Panc1 (cell line): ENCODE data around the gene CEP57. TPM values are rescaled to one million over a fixed set of nuclear protein-coding genes. Genes with fewer than 3 reads are reported as not detected.

Experiments used
- ATAC-seq: fragments of 200-7000 bp; cut with Tn5 transposase; 2 replicates; pipeline ENCODE4 v1.9.1; 2020; ENCODE audit warnings: mild to moderate bottlenecking, moderate library complexity
- BruUV-seq: library from RNA; stranded (reverse); fragments of 400-500 nt; replicated peaks from 2 replicates; lab custom pipeline; 2021; lab: Mats Ljungman, UMichigan
- CTCF ChIA-PET: fragments of 300-600 bp; sonication (Branson Sonifier 250); formaldehyde crosslinking; loops from one replicate; lab custom pipeline; 2022; ENCODE audit warnings: antibody characterized with exemption; lab: Charles Lee
- POLR2A ChIA-PET: fragments of 300-600 bp; sonication (Branson Sonifier 250); formaldehyde crosslinking; loops from one replicate; lab custom pipeline; 2022; ENCODE audit warnings: antibody characterized with exemption; lab: Charles Lee
- DNase-seq: peaks from one replicate; pipeline ENCODE4 v3.0.0-alpha.2; 2010; ENCODE audit warnings: low read depth, low spot score
- H3K27ac ChIP-seq: 2 replicates; pipeline ENCODE4 v1.5.1; 2011; ENCODE audit warnings: mild to moderate bottlenecking, low read length, inconsistent platforms
- H3K27me3 ChIP-seq: fragments of 200-500 bp; sonication (Bioruptor generic); 2 replicates; pipeline ENCODE4 v1.6.0; 2014; ENCODE audit warnings: low read length, inconsistent platforms; ENCODE audit not compliant: control insufficient read depth, insufficient read depth
- H3K36me3 ChIP-seq: fragments of 200-500 bp; sonication (Bioruptor generic); 2 replicates; pipeline ENCODE4 v1.5.1; 2014; ENCODE audit warnings: inconsistent platforms, mild to moderate bottlenecking, low read length, moderate library complexity; ENCODE audit not compliant: control insufficient read depth, insufficient read depth
- H3K4me1 ChIP-seq: 2 replicates; pipeline ENCODE4 v1.5.1; 2011; ENCODE audit warnings: inconsistent platforms, mild to moderate bottlenecking, low read length, moderate library complexity; ENCODE audit not compliant: control insufficient read depth, insufficient read depth
- H3K4me3 ChIP-seq, 2 experiments: 2 replicates each; pipeline ENCODE4 v1.5.1; 2011 to 2012; ENCODE audit warnings: low read depth in 2 of 2, low read length in 2 of 2, mild to moderate bottlenecking in 2 of 2, inconsistent platforms in 1 of 2, moderate library complexity in 1 of 2
- H3K9me3 ChIP-seq: fragments of 200-500 bp; sonication (Bioruptor generic); 2 replicates; pipeline ENCODE4 v1.5.1; 2014; ENCODE audit warnings: low read depth, mild to moderate bottlenecking, inconsistent platforms, low read length, moderate library complexity; ENCODE audit not compliant: control insufficient read depth, insufficient read depth
- CTCF ChIP-seq: fragments of 450-650 bp; IDR thresholded peaks from 2 replicates; pipeline ENCODE4 v1.5.1; 2017; ENCODE audit warnings: mild to moderate bottlenecking
- POLR2AphosphoS5 ChIP-seq: IDR thresholded peaks from 2 replicates; pipeline ENCODE4 v1.6.1; 2012; ENCODE audit warnings: mild to moderate bottlenecking, low read depth, low read length, moderate library complexity
- SIN3A ChIP-seq: IDR thresholded peaks from 2 replicates; pipeline ENCODE4 v1.6.1; 2012; ENCODE audit warnings: low read depth, mild to moderate bottlenecking, low read length, moderate library complexity, borderline replicate concordance; ENCODE audit not compliant: insufficient read depth
- TCF7L2 ChIP-seq: IDR thresholded peaks from 2 replicates; pipeline ENCODE4 v1.6.1; 2011; ENCODE audit warnings: mild to moderate bottlenecking, low read depth, low read length, inconsistent platforms
- in situ Hi-C: cut with HindIII; loops from 2 replicates; pipeline ENCODE4 v1.10.0; 2016; ENCODE audit warnings: low sequenced_read_pairs, low pct_unique_long_range_greater_than_20kb
- intact Hi-C: fragments of 100-400 bp; cut with micrococcal nuclease; formaldehyde crosslinking; loops from one replicate; pipeline ENCODE4 v1.10.0; 2022; ENCODE audit not compliant: unreplicated experiment
- total RNA-seq: library from RNA; stranded (reverse); gene quantifications from one replicate; pipeline ENCODE4 v1.2.1, GENCODE V29; 2021; ENCODE audit not compliant: unreplicated experiment
- TF ChIP-seq, protein P1 (sequence below), 2 experiments: IDR thresholded peaks; 2 replicates each; pipeline ENCODE4 v1.6.1; 2011 to 2012; ENCODE audit warnings: low read depth in 2 of 2, control low read depth in 1 of 2, low read length in 1 of 2, mild to moderate bottlenecking in 1 of 2, moderate library complexity in 1 of 2; ENCODE audit not compliant: insufficient read depth in 1 of 2

Gene CEP57
- total RNA-seq, 1 experiment from 2014 or later = 50.3 TPM

DNA sequence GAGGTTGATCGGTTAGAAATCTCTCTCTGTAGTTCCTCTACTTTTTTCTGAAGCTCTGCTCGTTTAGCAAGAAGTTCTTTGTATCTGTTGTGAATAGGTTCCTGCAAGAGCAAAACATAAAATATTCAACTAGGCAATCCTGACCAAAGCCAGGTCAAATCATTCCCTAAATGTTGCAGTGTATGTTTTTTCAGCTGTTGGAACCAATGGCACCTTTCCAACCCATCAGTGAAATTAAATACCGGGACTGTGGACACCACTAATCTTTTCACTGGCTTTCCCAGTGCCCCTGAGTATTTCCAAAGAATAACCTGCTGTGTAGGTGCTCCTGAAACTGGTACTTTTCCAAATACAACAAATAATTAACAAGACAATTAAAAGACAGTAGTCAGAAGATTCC is 45.1 kb downstream of the CEP57 start:
- CTCF ChIA-PET = interaction anchor here (0.6 to 1.9 kb wide), 5 partner anchors 114 to 559 kb away, joined by 3 to 20 read pairs (median 7); partner anchors contain the start of gene MAML2
- in situ Hi-C loops = no loop called here

GRCh38 chr11:95835768-95836488 is 45.6 kb downstream of the CEP57 start:
- peak; percentile 96 for ATAC-seq
- POLR2A ChIA-PET = no interaction called here

More for the DNA sequence above, 45.1 kb downstream of the CEP57 start:
- TF ChIP-seq TCF7L2 = no peak
- no peak for TF ChIP-seq POLR2AphosphoS5
- no peak for TF ChIP-seq SIN3A
- TF ChIP-seq, protein P1, sequence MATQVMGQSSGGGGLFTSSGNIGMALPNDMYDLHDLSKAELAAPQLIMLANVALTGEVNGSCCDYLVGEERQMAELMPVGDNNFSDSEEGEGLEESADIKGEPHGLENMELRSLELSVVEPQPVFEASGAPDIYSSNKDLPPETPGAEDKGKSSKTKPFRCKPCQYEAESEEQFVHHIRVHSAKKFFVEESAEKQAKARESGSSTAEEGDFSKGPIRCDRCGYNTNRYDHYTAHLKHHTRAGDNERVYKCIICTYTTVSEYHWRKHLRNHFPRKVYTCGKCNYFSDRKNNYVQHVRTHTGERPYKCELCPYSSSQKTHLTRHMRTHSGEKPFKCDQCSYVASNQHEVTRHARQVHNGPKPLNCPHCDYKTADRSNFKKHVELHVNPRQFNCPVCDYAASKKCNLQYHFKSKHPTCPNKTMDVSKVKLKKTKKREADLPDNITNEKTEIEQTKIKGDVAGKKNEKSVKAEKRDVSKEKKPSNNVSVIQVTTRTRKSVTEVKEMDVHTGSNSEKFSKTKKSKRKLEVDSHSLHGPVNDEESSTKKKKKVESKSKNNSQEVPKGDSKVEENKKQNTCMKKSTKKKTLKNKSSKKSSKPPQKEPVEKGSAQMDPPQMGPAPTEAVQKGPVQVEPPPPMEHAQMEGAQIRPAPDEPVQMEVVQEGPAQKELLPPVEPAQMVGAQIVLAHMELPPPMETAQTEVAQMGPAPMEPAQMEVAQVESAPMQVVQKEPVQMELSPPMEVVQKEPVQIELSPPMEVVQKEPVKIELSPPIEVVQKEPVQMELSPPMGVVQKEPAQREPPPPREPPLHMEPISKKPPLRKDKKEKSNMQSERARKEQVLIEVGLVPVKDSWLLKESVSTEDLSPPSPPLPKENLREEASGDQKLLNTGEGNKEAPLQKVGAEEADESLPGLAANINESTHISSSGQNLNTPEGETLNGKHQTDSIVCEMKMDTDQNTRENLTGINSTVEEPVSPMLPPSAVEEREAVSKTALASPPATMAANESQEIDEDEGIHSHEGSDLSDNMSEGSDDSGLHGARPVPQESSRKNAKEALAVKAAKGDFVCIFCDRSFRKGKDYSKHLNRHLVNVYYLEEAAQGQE (IDR thresholded peaks at IDR 0.05; ENCODE audit: insufficient read depth in 1 of 2, low read depth in 2 of 2, low read length in 1 of 2) = no peak
- TF ChIP-seq CTCF = no peak
- intact Hi-C loops = loop anchor here (5.0 to 10.0 kb wide), 2 partner anchors 507 to 559 kb away; partner anchors contain the start of genes JRKL and MAML2
- POLR2A ChIA-PET = no interaction called here
- DNase-seq = no peak
- Histone ChIP-seq H3K27ac (no peak overlapping the region), H3K4me3 (no peak overlapping the region), H3K9me3 (no peaks in the 10 kb centered on the region), H3K36me3 (peaks cover 55% of the 10 kb centered on the region), H3K27me3 (no peaks in the 10 kb centered on the region), H3K4me1 (0 out of 2 replicates have a peak, but pooled peaks cover 4% of the 10 kb centered on the region)
- no TSS peak for BruUV-seq
- ATAC-seq = no peak

More at GRCh38 chr11:95835768-95836488, 45.6 kb downstream of the CEP57 start:
- H3K36me3 ChIP-seq = peaks cover 53% of the 10 kb centered on the region
- TF ChIP-seq POLR2AphosphoS5 (no peak), TCF7L2 (no peak), CTCF (peak; percentile 95)
- no TSS peak for BruUV-seq
- no peak overlapping the region for H3K27ac ChIP-seq
- CTCF ChIA-PET = interaction anchor here (0.6 to 1.9 kb wide), 10 partner anchors 11 to 591 kb away, joined by 3 to 20 read pairs (median 4); partner anchors contain the start of genes CCDC82 and MAML2
- no peaks in the 10 kb centered on the region for H3K27me3 ChIP-seq
- 0 out of 2 replicates have a peak, but pooled peaks cover 4% of the 10 kb centered on the region for H3K4me1 ChIP-seq
- H3K4me3 ChIP-seq = no peak overlapping the region
- DNase-seq = peak; percentile 58
- H3K9me3 ChIP-seq = no peaks in the 10 kb centered on the region
- in situ Hi-C loops = no loop called here
- intact Hi-C loops = loop anchor here (1.0 to 10.0 kb wide), 3 partner anchors 506 to 591 kb away; partner anchors contain the start of genes JRKL and MAML2
